Hepatic stellate cell (primary cell): Measurements from ENCODE around the gene ZACN.
"Not testable (repeated sequence)": the region's sequence is repeated elsewhere in the genome, so short reads cannot be mapped to it uniquely, and the experiment has no call there.

ENCODE experiments used
- DNase-seq: peaks from one replicate; pipeline ENCODE4 v3.0.0; 2011; ENCODE audit warnings: low spot score

Gene ZACN

DNA sequence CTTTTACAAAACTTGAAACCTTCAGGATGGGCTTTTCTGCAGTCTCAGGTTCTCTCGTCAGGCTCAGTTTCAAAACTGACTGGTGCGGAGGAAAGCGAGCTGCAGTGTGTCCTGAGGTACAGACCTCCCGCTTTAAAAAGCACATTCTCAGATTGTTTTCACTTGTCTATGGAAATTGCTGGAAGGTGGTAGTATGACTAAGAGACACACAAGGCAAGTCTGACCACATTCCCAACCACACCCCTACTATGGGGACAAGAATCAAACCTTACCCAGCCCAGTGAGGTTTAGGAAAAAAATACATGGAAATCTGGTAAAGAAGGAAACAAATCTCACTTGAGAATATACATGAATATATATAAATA, 24.9 kb upstream of the ZACN start:
- no peak for DNase-seq

DNA sequence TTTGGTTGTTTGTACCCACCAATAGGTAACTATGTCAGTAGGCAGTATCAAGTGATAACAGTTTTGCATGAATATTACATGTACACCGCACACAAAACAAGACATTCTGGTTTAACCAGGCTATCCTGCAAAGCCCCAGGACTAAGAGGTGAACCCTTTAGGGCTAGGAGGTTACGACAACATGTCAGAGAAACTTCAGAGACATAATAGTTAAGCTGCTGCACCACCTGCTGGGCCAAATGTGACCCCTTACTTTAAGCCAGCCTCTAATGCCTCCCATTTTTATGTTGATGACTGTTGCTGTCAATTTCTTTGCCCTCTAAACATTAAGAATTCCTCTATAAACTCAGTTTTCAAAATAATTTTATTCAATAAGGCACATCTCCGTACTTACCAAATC, 22.1 kb upstream of the ZACN start:
- DNase-seq, result no peak

DNA sequence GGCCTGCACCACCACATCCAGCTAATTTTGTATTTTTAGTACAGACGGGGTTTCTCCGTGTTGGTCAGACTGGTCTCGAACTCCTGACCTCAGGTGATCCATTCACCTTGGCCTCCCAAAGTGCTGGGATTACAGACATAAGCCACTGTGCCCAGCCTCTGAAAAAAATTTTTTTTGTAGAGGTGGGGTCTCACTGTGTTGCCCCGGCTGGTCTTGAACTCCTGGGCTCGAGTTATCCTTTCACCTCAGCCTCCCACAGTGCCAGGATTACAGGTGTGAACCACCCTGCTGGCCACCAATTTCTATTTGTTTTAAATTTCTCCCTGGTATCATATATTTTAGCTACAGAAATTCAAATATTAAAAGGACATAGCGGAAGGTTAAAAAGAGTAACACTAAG, 20.7 kb upstream of the ZACN start:
- DNase-seq, result not testable (repeated sequence)

DNA sequence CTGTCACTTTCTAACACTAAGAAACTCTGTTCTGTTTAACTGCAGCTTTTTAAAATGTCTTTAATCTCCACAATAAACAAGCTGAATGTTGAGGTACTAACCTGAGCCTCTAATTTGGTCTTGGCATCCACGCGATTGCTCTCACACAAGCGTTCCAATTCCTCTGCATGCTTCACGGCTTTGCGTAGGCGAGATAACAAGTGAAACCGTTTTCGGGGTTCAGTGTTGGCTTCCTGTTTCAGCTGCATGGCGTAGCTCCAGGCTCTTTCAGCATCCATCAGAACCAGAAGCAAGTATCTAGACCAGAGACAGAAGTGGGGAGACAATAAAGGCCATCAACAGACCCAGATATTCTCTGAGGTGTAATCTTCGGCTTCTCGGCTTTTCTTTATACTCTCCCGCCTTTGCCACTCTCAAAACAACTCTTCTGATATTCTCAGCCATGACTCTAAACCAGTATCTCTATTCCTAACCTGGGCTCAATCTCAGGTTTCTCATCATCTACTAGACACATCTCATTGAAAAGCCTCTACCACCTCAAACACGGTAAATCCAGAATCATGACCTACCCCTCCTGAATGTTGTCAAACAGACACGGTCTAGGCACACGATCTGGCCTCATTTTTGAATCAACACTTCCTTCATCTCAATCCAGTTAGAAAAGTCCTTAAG, 15.0 kb upstream of the ZACN start:
- DNase-seq, result no peak

DNA sequence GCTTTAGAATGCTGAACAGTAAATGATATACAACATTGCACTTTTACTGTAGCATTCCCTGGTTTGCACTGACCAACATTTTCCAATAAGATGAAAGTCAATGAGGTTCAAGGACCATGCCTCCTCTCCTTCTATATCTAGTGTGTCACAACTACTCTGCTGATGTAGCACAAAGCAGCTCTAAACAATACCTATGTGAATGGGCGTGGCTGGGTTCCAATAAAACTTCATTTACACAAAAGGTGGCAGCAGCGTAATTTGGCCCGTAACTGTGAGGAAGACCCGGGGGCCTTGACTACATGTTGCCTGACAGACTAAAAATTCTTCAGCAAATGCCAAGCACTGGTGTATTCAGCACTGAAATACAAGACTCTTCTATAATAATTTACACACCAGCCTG, 13.2 kb upstream of the ZACN start:
- no peak for DNase-seq

DNA sequence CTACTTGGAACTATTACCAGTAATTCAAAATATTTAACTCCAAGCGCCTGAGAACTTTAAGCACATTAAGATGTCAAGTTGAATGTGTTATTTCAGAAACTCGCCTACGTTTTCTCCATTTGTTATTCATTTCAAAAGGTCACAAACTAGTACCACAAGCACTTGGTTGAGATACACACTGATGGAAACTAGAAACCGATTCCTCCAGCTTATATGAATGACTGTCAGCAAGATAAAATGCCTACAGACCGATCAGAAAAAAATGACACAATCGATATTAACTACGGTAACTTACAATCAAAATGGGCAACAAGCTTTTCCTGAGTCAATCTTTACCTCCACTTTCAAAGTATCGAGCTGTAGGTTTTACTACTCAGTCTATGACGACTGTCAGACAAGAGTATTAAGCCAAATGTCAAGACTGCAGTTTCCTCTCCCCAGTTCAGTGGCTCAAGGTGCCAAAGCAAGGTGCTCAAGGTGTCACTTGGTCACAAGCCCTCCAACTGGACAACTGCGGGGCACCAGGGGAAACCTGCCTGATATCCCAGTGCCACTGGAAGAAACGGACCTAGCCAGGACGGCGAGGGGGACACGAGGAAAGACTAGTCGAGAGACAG, 7.3 kb upstream of the ZACN start:
- no peak for DNase-seq

DNA sequence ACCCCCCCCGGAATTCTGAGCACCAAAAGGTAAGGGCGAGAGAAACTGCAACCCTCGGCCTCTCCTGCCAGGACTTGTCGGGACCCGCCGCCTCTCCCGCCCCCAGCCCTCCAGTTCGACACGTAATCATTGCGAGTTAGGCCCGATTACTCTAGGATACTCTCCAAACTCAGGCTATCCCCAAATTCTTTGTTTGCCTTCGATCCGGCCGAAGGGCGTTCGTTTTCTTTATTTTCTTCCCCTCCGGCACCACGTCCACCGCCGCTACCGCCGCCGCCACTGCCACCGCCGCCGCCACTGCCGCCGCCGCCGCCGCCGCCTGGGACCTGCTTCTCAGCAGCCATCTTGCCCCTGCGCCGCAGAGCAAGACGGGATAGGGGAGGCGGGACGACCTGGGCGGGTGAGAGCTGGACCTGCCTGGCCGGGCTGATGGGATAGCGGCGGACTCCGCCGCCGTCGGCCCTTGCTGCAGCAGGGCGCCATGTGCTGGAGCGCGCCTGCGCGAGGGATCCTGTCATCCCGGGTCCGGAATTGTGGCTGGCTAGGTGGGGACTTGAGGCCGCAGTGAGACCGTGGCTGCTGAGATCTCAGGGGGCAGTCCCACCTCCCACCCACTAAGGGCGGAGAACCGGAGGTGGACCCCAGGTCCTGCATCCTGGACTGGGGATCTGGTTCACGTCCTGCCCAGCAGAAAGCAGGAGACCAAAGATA, 6.7 kb upstream of the ZACN start, which contains the start of gene SRP68:
TSS of gene SRP68 (minus strand) at position 370 of the 711 bp plus-strand sequence. CDS start at position 344, 26 bp downstream.
- DNase-seq, result peak; percentile 97

DNA sequence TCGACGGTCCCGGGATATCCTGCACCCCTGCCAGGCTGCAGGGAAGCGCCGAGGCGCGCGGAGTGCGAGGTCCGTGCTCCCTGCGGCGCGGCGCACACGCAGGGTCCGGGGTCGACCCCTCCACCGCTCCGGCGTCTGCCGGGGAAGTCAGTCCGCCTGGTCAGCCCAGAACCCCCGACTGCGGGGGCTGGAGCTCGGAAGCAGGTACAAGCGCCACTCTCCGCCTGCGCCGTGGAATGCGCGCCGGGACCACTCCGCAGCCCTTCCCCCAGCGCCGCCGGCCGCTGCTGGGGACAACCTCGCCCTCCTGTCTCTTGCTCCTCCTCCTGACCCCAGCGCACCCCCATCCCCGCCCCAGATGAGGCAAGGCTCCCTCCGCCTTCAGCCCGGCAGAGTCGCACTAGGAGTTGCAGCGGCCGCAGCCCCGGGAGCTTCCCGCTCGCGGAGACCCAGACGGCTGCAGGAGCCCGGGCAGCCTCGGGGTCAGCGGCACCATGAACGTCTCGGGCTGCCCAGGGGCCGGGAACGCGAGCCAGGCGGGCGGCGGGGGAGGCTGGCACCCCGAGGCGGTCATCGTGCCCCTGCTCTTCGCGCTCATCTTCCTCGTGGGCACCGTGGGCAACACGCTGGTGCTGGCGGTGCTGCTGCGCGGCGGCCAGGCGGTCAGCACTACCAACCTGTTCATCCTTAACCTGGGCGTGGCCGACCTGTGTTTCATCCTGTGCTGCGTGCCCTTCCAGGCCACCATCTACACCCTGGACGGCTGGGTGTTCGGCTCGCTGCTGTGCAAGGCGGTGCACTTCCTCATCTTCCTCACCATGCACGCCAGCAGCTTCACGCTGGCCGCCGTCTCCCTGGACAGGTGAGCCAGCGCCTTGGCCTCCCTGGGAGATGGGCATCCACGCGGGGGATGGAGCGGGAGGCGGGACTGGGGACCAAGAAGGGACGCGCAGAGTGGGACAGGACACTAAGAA, 4.3 kb upstream of the ZACN start, which contains the start of gene GALR2:
TSS of gene GALR2 (plus strand) at position 392 of the 974 bp plus-strand sequence. CDS start at position 495, 103 bp downstream.
- DNase-seq, result no peak

DNA sequence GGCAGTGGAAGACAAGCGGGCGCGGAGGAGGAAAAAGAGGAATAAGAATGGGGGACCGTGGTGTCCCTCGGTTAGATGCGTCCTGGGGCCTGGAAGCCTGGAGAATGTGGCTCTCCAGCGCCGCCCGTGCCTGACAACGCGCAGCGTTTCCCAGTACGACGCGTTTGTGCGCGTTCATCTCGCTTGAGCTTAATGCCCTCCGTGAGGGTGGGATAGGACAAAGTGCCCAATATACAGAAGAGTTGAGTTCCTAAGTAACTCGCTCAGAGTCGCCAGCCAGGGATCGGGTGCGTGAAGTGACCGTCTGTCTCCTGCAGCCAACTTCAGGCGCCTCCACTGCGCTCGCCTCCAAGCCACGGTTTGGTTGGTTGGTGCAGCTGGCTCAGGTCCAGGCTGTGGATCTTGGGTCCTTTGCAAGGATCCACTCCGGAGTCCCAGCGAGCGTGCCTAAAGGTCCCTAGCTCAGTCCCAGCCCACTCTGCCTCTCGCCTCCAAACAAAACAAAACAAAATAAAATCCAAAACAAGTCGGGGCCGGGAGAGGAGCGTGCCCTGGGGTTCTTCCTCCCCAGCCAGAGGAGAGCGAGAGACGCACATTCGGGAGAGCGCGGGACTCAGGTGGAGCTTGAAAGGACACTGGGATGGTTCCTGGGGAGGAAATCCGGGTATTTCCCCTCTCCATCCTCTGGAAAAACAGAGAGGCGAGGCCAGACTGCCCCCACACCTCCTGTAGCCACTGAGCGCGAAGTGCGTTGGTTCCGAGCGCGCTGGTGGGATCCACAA, 3.4 kb upstream of the ZACN start:
- no peak for DNase-seq

DNA sequence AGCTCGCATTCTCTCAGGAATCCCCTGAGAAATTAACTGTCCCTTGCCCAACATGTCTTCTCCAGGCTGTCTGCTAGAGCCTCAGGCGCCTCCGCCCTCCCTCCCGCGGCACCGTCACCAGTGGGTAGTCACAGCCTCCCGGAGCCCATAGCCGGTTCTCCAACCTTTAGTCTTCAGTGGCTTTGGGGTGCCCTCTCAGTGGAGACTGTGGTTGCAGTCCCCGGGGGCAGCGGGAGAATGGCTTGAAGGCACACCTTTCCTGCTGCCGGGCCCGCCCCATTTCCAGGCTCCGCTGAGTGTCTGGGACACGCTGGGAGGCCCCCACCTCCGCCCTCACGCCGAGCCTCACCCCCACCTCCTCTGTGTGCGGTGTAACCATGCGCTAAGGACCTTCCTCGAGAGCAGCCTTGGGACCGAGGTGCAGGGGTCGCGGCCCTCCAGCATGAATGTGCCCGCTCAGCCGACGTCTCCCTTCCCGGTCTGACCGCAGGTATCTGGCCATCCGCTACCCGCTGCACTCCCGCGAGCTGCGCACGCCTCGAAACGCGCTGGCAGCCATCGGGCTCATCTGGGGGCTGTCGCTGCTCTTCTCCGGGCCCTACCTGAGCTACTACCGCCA, 2.7 kb upstream of the ZACN start:
- DNase-seq, result no peak

DNA sequence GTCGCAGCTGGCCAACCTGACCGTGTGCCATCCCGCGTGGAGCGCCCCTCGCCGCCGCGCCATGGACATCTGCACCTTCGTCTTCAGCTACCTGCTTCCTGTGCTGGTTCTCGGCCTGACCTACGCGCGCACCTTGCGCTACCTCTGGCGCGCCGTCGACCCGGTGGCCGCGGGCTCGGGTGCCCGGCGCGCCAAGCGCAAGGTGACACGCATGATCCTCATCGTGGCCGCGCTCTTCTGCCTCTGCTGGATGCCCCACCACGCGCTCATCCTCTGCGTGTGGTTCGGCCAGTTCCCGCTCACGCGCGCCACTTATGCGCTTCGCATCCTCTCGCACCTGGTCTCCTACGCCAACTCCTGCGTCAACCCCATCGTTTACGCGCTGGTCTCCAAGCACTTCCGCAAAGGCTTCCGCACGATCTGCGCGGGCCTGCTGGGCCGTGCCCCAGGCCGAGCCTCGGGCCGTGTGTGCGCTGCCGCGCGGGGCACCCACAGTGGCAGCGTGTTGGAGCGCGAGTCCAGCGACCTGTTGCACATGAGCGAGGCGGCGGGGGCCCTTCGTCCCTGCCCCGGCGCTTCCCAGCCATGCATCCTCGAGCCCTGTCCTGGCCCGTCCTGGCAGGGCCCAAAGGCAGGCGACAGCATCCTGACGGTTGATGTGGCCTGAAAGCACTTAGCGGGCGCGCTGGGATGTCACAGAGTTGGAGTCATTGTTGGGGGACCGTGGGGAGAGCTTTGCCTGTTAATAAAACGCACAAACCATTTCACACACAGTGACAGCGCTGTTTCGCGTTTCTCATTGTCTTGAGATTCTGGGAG, 2.0 kb upstream of the ZACN start:
- DNase-seq, result no peak

DNA sequence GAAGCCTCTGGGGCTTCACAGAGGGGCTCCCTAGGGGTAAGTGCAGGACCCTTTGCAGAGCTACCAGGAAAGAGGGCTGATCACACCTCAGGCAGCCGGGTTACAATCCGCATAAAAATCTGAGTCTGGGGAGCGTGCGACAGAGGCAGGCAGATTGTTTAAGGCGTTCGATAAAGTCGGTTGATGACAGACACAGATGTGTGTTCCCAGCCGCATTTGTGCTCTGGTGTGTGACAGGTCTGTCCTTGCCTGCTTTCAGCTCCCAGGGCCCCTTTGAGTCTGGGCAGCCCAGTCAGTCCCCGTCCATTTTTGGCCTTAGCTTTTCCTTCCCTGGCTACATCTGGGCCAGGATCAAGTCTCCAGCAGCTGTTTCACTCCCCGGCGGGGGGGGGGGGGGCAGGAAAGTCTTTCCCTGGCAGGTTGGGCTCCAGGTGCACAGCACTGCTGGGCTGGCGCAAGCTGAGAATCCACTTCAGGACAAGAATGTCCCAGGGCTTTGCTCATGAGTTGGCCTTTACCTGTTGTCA, 1.3 kb upstream of the ZACN start:
- DNase-seq, result peak; percentile 45

DNA sequence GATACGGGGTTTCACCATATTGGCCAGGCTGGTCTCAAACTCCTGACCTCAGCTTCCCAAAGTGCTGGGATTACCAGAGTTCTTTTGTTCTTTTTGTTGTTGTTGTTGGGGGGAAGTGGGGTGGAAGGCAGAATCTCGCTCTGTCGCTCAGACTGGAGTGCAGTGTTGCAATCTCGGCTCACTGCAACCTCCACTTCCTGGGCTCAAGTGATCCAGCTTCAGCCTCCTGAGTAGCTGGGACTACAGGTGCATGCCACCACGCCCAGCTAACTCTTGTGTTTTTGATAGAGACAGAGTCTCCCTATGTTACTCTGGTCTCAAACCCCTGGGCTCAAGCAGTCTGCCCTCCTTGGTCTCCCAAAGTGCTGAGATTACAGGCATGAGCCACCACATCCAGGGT, 612 bp upstream of the ZACN start:
- DNase-seq, result not testable (repeated sequence)

DNA sequence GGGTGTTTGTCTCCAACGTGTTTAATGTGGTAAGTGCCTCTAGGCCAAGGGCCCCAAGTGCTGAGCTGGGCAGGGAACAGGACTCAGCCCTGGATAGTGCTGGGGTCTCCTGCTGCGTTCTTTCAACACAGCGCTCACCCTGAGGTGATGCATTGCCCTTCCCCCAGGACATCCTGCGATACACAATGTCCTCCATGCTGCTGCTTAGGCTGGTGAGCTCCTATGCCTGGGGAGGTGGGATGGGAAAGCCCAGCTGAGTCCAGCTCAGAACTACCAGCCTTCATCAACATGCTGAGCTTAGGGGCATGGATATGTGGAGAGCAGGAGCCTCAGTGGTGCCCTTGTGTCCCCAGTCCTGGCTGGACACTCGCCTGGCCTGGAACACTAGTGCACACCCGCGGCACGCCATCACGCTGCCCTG, 563 bp downstream of the ZACN start:
- no peak for DNase-seq

DNA sequence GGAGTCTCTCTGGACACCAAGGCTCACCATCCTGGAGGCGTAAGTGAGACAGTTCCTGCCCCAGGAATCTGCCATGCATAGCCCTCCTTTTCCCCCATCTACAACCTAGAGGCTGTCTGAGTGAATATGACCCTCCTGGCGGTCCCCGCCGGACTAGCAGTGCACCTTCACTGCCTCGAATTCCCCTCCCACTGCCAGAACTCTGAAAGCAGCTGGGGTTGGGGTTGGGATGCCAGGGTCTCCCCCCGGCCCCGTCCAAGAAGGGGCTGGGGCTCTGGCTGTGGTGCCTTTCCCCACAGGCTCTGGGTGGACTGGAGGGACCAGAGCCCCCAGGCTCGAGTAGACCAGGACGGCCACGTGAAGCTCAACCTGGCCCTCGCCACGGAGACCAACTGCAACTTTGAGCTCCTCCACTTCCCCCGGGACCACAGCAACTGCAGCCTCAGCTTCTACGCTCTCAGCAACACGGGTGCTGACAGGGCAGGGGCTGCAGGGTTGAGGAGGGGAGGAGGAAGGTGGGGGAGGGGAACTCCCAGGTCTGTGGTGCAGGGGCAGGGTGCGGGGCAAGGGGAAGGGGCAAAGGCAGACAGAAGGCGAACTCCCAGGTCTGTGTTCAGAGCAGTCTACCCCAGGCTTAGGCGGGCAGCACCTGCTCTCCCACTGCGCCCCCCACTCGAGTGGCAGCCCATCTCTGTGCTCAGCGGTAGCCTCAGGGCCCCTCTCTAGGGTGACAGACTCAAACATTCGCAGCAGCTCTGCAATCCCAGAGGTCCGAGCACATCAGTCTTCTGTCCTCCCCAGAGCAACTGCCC, 1.2 kb downstream of the ZACN start:
- no peak for DNase-seq

DNA sequence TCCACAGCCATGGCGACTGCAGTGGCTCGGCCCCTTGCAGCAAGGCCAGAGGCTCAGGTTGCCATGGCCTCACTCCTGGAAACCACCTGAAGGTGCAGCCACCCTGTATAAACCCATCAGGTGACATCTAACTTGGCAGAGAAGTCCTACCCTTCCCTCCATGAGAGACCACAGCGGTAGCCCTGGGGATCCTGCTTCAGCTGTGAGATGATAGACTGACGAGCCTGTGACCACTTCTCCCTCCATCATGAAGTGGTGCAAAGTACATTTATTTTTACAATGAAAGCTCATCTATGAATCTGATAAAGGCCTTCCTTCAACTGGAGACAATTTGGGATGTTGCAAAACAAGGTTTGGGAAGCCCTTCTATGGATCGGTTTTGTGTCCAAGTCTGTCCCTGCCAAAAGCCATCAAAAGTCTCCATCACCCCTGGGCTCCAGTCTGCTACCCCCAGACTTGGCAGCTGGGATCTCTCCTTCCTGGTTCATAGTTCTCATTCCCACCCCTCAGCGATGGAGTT, 1.8 kb downstream of the ZACN start:
- DNase-seq, result no peak

DNA sequence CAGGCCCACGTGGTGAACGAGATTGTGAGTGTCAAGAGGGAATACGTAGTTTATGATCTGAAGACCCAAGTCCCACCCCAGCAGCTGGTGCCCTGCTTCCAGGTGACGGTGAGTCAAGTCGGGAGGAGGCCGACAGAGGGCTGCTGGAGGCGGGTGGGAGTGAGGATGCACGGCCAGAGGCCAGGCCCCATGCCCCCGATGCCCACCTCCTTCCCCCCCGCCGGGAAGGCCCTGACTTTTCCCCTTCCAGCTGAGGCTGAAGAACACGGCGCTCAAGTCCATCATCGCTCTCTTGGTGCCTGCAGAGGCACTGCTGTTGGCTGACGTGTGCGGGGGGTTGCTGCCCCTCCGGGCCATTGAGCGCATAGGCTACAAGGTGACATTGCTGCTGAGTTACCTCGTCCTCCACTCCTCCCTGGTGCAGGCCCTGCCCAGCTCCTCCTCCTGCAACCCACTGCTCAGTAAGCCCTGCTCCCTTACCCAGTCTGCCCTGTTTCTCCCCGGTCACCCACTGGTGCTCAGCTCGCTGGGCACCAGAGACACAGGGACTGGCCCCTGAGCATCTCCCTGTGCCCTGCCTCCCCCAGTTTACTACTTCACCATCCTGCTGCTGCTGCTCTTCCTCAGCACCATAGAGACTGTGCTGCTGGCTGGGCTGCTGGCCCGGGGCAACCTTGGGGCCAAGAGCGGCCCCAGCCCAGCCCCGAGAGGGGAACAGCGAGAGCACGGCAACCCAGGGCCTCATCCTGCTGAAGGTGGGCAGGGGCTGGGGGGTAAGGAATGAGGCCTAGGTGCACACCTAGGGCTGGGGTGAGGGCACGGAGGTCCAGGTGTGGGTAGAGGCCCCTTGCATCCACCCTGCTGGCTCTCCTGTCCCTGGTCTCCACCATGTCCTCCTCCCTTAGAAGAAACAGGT, 2.6 kb downstream of the ZACN start:
- DNase-seq, result no peak
